GM10248 (cell line): Measurements from ENCODE around the gene HDX.

ENCODE experiments used
- CTCF ChIA-PET: fragments of 300-600 bp; sonication (Branson Sonifier 250); formaldehyde crosslinking; extraction: SDS; loops from one replicate; lab custom pipeline; 2021; ENCODE audit warnings: antibody characterized with exemption; lab: Yijun Ruan, JAX
- POLR2A ChIA-PET: fragments of 350-650 bp; sonication (Branson Sonifier 250); formaldehyde crosslinking; extraction: SDS; loops from one replicate; lab custom pipeline; 2020; ENCODE audit warnings: antibody characterized with exemption; lab: Yijun Ruan, JAX
- DNase-seq: peaks from one replicate; pipeline ENCODE4 v3.0.0; 2012; ENCODE audit errors: extremely low spot score
- CTCF ChIP-seq: IDR thresholded peaks from 2 replicates; pipeline ENCODE4 v1.5.1; 2012; ENCODE audit warnings: mild to moderate bottlenecking, low read depth; ENCODE audit errors: extremely low read depth, missing control alignments, control extremely low read depth

Gene HDX

GRCh38 chrX:84339507-84340364 is 162.5 kb downstream of the HDX start:
- no peak for TF ChIP-seq CTCF
- ChIA-PET POLR2A (no interaction called here), CTCF (interaction anchor here (0.7 to 2.2 kb wide), 4 partner anchors 9 to 311 kb away, joined by 3 to 4 read pairs (median 3); no protein-coding TSS in a partner anchor)
- DNase-seq: no peak

GRCh38 chrX:84336646-84337045 is 165.6 kb downstream of the HDX start:
- ChIA-PET POLR2A (no interaction called here), CTCF (no interaction called here)
- TF ChIP-seq CTCF: no peak
- no peak for DNase-seq

- POLR2A ChIA-PET: no interaction called here
- TF ChIP-seq CTCF: no peak
- CTCF ChIA-PET: no interaction called here
- DNase-seq: no peak
Observed at GRCh38 chrX:84335121-84335520, 167.1 kb downstream of the HDX start.

GRCh38 chrX:84322083-84322827 is 180.0 kb downstream of the HDX start:
- no peak for DNase-seq
- TF ChIP-seq CTCF: no peak
- POLR2A ChIA-PET: no interaction called here
- CTCF ChIA-PET: no interaction called here

- TF ChIP-seq CTCF: no peak
- no peak for DNase-seq
- POLR2A ChIA-PET: no interaction called here
- CTCF ChIA-PET: no interaction called here
Observed at GRCh38 chrX:84320614-84321013, 181.6 kb downstream of the HDX start.

GRCh38 chrX:84320023-84320422 is 182.2 kb downstream of the HDX start:
- no peak for TF ChIP-seq CTCF
- DNase-seq: no peak
- CTCF ChIA-PET: no interaction called here
- POLR2A ChIA-PET: no interaction called here
